ENCODE results near the gene GGA1. TPM values are rescaled to one million over a fixed set of nuclear protein-coding genes. Genes with fewer than 3 reads are reported as not detected.
A peak's percentile ranks its signal among the peaks of the same experiment; 100 is the strongest.

GGA1 gene
- total and polyA plus RNA-seq, 9 of the 15 experiments (the other 6 are each of a cell fraction or from before 2014, with no cell fraction given): 1.5 to 69.5 (median 31.6) TPM

- TF ChIP-seq RFX1 (IDR thresholded peaks at IDR 0.05): no peak
- TF ChIP-seq STAT5B (CRISPR knock-in tag; IDR thresholded peaks at IDR 0.05): no peak
- no peak for TF ChIP-seq DNMT1 (IDR thresholded peaks at IDR 0.05)
- TF ChIP-seq ZNF740 (CRISPR knock-in tag; IDR thresholded peaks at IDR 0.05): peak; percentile 91
- 0 out of 4 replicates have a peak, but pooled peaks of 1 of the 2 experiments have one; percentile 59 for TF ChIP-seq ZNF740 (tag; IDR thresholded peaks at IDR 0.05)
- TF ChIP-seq SRSF1 (IDR thresholded peaks at IDR 0.05; ENCODE audit: low read depth, low read length): no peak
- TF ChIP-seq CCNT2 (IDR thresholded peaks at IDR 0.05; ENCODE audit: borderline replicate concordance, extremely low read depth, insufficient read length, low read depth, low read length): no peak
- no peak for TF ChIP-seq STAG1 (CRISPR knock-in tag; IDR thresholded peaks at IDR 0.05; ENCODE audit: borderline replicate concordance)
- no peak for TF ChIP-seq ZNF253 (CRISPR knock-in tag; conservative IDR thresholded peaks at IDR 0.05)
- TF ChIP-seq CTCFL (IDR thresholded peaks at IDR 0.05; ENCODE audit: borderline replicate concordance, insufficient read depth, low read depth, low read length, poor library complexity, severe bottlenecking): no peak
- no peak for TF ChIP-seq HMBOX1 (IDR thresholded peaks at IDR 0.05)
- no peak for TF ChIP-seq PHF20 (IDR thresholded peaks at IDR 0.05; ENCODE audit: partially characterized antibody)
- no peak for TF ChIP-seq HLTF (IDR thresholded peaks at IDR 0.05)
- TF ChIP-seq IRF9 (tag; IDR thresholded peaks at IDR 0.05): no peak
- peak; percentile 32; the same call in 1 of the 2 replicates for TF ChIP-seq EP400 (IDR thresholded peaks at IDR 0.05)
- no peak for TF ChIP-seq ZNF695 (CRISPR knock-in tag; IDR thresholded peaks at IDR 0.05)
- no peak for TF ChIP-seq CHD2 (IDR thresholded peaks at IDR 0.05; ENCODE audit: low read depth, low read length)
- TF ChIP-seq ZNF449 (CRISPR knock-in tag; IDR thresholded peaks at IDR 0.05): no peak
Observed at GRCh38 chr22:37563153-37564081, 45.2 kb upstream of the GGA1 start (continued).

Measured in K562 (cell line).